HG03442 (cell line): Measurements from ENCODE around the gene LTBP2.

Experiments used
- ATAC-seq: cut with Tn5 transposase; IDR thresholded peaks from one replicate; pipeline ENCODE4 v1.9.1; 2021; ENCODE audit warnings: mild to moderate bottlenecking, moderate library complexity; ENCODE audit not compliant: unreplicated experiment

Gene LTBP2

DNA sequence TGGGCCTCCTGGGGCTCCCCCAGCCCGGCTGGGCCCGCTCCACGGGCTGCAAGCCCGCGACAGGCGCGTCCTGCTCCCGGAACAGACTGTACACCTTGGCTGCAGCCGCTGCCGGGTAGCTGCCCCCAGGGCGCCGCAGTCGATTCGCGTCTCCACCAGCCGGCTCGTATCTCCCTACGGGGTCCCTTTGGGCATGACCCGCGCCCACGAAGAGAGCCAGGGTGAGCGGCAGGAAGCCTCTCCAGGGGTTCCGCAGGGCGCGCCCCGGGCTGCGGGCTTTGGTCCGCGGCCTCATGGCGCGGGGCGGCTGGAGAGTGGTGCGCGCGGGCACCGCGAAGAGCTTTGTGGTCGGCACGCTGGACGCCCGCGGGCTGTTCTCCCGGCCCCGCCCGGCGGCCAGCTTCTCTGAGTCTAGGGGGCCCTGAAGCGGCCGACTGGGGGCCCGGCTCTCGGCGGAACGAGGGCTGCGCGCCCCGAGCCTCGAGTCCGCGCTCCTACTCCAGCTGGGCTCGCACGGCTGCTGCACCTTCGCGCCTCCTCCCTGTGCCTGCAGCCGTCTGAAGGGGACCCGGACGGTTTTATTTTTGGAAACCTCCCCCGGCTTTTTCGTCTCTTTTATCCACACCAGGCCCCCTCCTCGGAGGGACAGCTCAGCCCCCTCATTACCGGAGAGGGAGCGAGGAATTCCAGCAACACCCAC, at the start of gene LTBP2:
LTBP2 (minus strand) TSS at position 588 of the 700 bp plus-strand sequence; CDS start at position 295, 293 bp downstream.
- no peak for ATAC-seq

DNA sequence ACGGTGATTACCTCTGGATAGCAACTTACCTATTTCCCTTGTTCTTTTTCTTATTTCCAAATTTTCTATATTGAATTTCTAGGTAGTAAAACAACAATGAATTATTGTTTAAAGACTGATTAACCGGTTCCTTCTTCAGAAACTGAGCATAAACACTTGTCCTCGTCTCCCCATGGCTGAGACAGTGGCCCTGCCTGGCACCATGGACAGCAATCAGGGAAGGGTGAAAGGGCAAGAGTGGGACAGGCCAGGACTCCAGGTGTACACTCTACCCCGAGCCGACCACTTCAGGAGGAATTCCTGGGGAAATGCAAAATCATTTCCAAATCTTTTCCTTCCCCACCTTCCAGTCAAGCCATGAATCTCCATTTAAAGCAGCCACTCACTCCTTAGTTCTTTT, 48.8 kb upstream of the LTBP2 start:
- ATAC-seq = no peak

DNA sequence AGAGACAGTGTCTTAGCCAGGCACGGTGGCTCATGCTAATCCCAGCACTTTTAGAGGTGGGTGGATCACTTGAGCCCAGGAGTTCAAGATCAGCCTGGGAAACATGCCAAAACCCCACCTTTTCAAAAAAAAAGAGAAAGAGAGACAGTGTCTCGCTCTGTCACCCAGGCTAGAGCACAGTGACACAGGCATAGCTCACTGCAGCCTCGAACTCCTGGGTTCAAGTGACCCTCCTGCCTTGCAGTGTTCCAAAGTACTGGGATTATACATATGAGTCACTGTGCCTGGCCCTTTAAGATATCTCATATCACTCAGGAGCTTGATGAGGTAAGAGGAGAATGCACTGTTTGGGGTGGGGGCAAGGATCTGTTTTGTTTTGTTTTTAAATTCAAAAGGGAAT, 48.1 kb upstream of the LTBP2 start:
- no peak for ATAC-seq

DNA sequence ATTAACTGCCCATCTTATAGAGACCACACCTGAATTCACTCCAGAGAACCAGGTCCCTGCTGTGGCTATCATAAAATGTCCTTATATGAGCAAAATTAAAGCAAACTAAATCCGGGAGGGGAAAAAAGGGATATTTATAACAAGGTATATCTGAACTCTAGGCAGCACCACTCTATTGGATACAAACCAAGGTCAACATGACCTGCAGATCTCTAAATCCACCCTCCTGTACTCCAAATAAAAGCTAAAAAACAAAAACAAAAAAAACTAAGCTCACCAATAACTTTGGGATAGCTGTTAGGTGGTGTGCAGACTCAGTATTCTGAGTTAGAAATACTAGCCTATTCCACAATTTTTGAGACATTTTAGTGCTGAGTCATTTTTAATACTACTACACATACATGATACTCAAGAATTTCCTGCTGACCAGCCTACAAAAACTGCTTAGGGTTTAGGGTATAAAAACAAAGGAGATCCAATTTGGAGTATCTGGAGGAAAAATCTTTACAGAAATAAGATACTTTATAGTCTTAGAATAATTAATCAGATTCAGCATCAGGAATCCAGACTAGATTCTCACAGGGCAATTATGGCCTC, 46.6 kb upstream of the LTBP2 start:
- no peak for ATAC-seq

DNA sequence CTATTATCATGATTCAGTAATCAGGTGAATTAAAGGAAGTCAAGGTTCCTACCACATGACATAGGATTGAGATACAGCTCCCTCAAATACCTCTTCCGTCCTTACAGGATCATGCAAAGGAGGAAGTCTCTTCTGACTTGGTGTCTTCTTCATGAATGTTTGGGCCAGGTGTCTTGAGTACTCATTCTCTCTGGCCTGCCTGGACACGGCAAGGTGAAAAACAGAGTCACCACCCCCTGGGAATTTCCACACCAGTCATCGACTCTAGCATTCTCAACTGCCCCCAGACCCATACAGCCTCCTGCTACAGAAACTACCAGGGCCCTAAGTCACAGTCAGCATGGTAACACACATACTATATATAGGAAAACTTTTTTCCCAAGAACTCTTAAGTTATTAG, 44.9 kb upstream of the LTBP2 start:
- ATAC-seq = no peak

DNA sequence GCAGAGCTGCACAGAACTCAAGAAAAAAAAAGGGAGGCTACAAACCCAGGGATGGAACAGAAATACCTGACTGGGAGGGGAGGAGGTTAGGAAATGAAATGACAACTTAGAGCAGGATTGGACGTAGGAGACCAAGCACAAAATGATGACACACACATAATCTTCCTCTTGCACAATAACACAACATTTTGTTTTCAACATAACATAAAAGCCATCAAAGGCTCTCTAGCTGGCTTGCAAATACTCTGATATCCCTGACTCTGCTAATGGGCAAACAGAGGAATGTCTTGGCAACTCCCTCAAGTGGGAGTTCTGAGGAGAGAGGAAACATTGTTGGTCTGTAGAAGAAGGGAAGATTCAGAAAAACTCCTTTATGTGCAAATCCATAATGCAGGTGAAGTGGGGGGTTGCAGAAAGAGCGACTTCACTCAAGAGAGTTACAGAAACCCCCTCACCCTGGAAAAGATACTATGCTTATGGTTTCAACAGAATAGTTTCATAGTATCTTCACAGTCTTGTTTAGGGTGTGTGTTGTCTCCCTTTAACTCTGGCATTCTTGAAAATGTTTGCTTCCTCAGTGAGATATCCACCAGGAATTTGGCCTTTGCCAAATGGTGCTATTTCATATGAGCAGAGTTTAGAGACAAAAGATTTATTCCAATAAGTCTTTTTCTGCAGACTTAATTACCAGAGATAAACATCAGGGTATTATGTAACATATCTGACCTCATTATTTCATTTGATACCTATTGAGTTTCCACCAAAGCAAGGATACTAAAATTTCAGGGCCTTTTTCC, 43.8 kb upstream of the LTBP2 start:
- no peak for ATAC-seq

DNA sequence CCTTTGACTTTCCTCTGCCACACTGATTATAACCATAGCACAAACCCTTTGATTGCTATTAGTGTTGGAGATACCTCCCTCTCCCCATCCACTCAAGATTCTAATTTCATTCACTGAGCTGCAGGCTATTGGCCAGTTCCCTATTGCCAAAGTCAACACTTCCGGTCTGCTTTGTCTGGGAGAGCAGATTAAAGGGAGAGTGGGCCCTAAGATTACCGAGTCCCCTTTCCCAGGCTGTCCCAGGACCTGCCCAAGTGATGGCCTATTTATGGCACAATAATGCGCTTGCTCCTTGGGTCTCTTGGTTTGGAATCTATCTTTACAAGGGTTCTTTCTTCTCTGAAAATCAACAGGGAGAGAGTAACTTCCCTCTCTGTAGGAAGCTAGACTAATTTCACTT, 42.9 kb upstream of the LTBP2 start:
- no peak for ATAC-seq

DNA sequence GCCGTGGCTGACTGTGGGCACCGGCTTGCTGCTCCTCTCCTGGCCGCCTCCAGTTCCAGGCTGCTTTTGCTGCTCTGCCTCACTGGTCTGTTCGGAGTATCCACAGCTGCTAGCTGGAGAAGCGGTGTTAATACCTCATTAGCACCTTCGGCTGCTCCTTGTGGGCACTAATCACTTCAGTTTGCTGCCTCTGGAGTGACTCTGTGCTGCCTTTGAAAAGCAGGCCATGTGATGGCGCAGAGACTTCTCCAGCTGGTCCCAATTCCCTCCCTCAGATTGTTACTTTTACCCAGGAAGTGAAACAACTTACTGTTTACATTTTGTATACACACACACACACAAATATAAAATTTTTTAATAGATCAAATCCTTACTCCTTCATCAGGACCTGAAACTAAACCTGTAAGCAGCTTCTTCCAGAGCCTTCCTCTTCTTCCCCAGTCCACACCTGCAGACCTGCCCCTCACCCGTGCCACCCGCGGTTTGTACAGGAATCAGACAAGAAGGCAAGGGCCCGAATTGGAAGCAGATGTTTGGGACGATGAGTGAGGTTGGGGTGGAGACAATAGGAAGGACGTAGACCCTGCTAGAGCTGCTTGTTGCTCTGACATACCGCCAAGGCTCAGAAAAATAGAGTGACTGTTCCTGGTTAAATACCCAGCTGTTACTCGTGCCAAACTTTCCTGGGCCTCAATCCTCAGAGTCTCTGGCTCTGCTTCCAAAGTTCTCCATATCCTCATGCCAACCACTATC, 41.5 kb upstream of the LTBP2 start:
- ATAC-seq = no peak

DNA sequence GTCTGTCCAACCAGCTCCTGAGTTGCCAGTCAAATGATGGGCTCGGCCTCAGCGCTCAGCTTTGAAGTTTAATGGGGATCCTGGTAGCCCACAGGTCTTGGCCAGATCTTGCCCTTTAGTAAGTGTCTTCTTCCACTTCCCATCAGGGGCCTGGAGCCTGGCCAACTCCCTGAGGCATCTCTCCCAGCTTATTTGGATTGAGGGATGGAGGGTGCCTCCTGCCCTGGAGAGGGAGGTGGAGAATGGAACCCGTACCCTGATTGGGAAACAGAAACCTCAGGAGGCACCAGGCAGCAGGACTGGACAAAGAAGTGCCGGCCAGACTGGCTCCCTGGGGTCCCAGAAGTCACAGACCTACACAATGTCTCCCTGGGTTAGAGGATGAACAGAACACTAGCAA, 40.5 kb upstream of the LTBP2 start:
- ATAC-seq = no peak

DNA sequence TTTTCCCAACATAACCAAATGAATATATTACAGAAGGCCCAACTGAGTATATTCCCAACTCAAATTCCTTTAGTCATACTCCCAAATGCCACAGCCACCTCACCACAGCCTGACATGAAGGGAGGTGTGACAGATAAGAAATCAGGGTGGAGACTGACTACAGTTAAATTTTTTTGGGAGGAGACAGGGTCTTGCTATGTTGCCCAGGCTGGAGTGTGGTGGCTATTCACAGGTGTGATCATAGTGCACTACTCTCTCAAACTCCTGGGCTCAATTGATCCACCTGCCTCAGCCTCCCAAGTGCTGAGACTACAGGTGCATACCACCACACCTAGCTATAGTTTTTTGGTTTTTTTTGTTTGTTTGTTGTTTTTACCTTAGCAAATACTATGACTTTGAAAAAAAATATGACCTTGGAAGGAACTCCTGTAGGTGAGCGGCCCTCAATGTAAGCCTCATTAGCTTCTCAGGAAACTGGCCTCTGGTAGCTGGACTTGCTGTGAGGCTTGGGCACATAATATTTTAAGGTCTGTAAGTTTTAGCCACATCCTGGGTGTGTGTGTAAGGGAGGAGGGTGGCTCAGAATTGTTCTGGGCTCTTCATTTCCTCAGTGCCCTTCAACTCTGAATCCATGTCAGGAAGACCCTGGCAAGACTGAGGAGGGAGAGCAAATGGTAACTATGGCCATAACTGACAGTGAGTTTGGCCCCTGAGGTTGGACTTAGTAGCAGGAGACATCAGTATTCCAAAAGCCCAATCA, 39.1 kb upstream of the LTBP2 start:
- no peak for ATAC-seq

DNA sequence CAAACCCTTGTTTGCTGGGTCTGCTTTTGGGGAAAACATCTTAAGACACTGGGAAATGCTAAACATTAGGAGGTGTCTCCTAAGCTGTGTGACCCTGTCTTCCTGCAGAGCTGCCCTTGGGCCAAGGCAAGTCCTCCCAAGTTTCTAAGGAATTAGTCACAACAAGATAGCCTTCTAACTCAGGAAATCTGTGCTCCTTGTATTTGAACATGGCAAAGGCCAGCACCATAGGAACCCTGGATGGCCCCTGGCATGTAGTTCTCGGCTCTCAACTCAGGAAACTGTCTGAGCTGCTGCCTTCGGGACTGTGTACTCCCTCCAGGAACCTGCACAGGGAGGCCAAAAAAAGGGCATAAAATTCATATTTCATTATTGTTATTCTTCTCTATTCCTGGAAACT, 37.6 kb upstream of the LTBP2 start:
- no peak for ATAC-seq

DNA sequence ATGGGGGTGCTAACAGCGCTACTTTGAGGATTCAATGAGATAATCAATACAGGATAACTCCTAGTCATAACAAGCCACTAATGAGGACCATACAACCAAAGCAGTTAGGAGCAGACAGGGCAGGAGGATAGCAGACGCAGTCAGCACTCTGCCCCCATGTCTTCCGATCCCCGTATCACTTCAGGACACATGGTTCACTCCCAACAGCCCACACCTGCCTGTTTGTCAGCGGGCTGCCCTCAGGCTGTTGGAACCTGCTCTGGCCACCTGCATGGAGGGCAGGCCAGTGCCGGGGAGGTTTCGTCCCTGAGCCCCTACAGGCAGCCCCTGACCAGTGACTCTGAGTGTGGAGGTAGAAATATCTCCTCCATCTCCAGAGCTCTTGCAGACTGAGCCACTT, 37.1 kb upstream of the LTBP2 start:
- ATAC-seq = no peak

DNA sequence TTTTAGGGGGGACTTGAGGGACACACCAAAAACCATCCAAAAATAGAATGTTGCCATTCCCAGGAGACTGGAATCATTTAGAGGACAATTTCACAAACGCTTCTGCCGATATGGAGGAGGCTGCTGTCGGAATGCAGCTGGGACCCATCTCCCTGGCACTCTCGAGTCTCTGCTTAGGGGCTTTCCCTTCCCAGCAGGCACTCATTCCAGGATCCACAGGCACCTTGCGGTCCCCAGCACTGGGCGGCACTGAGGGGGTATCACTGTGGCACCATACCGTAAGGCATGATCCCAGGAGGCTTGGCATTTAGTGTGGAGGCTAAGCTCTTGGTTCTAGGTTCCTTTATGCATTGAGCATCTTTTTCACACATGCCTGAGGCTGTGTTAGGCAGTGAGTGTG, 36.6 kb upstream of the LTBP2 start:
- no peak for ATAC-seq

DNA sequence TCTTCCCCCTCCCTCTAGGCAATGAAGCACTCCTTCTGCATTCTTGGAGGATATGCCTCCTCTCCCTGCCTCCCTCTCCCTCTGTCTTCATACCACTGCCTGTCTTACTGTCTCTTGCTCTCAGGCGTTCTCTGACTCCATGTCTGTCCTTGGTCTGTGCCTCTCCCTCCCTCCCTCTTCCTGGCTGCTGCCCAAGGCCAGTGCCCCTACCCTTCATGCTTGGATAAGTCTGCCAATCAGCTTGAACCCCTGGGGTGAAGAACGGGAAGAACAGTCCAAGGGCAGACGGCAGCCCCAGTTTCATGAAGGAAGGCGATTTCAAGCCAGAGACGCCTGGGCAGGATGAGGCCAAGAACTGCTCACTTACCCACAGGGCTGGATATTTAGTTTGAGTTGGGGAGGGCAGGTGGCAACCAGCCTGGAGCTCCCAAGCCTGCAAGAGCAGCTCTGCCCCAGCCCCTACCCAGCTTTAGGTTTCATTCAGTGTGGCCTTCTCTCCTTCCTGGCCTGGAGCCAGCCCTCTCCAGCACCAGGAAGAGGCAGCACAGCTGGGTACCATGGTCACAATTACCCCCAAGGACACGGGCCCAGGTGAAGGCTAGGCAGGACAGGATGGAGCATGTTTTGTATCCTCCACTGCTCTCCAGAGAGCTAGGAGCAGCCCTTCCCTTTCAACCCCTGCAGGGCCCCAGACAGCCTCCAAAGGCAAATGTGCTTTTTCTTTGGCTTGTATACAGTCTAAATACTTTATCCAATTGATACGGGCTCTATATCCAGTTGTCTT, 35.8 kb upstream of the LTBP2 start:
- ATAC-seq = no peak

DNA sequence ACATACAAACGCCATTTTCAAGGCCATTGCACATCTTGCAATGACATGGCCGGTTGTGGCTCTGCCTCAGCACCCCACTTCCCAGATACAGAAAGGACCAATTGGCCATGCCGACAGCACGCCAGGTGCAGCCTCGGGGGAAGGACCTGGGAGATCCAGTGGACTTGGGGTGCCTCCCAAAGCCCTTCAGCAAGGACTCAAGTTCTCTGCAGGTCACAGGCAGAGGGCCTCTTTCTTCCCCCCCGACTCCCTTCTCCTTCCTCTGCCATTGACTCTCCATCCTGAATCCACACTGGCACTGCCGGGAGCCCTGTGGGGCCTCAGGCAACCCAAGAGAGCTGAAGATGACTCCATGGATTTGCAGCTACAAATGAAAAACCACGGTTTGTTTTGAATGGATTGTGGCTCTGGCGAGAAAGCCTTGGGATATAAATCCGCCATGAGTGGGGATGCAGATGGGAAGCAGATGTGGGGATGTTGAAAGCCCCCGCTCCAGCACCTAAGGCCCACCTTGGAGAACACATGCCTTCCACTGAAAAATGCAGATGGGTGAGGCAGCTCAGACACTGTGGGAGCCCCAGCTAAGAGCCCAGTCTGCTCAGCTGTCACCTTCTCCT, 35.1 kb upstream of the LTBP2 start:
- no peak for ATAC-seq

DNA sequence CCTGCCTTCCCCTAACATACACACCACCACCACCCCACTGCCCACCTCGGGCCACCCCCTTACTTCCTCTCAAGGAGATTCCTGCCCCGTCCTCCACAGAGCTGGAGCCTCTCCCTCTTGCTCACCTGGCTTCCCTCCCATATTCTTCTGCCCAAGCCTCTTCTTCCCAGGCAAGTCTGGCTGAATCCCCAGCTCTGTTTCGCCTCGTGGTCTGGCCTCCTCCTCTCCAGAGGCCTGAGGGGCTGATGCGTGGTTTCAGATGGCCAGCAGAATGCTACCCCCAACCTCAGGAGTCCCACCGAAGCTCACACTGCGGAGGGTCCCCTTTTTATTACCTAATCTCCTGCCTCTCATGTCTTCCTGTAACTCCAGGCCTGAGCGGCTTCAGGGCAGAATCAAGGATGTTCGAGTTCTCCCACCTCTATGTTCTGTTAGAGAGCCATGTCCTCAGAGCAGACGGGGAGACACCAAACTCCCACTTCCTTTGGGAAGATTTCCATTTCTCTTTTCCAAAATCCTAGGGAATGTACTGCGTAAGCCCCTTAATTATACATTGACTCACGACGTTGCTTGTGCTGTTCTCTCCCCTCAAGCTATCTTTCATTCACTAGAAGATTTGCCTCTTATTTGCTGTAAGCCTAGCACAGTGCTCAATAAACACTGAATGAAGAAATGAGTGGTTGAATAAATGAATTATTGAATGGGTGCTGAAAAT, 33.9 kb upstream of the LTBP2 start:
- ATAC-seq = no peak

DNA sequence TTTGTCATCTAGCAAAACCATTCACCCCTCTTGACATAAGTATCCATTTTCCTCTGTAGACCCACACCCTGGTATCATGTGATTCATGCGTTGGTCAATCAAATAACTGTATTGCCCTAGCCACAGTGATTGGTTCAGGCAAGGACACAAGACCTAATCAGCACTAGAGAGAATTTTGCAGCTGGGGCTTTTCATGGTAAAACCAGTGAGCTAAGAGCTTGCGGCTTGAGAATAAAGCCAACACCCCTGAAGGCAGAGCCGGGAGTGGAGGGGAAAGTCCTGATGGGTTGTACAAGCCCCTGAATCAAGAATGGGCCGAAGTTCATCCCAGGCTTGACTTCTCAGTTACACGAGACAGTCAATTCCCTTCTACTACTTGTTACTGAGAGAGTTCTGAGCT, 33.2 kb upstream of the LTBP2 start:
- ATAC-seq = no peak

DNA sequence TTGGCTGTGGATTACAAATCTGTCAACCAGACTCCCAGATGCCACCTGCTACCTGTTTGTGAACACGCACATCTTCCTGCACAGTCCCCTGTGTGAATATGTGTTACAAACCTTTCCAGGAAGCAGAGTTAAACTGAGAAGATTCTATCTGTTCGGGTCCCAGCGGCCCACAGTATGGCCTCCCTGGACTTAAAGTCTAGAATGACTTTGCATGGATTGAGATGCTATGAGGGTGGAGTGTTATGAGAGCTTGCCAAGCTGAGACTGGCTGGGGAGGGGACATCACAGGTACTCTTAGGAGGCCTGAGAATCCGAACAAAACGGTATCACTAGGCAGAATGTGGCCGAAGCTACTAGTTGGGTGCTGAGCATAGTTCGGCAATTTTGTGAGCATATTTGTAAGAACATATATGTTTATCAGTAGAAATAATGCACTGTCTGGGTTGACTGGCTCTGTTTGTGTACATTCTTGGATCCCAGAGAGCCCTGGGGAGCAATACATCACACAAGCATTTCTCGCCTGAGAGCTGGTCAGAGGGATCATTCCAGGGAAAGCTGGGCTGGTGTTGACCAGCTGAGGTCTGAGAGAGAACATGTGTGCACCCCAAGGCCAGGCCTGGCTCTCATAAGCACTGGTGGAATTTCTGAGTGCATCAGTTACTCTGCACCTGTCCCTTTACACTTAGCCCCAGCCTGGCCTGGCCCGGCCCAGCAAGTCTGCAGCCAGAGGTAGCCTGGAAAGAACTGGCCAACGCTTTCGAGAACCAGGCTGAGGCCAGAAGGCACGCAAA, 29.8 kb upstream of the LTBP2 start:
- ATAC-seq = no peak
